Renal cortical epithelial cell (primary cell): ENCODE measurements around the gene VHLL. TPM values are rescaled to one million over a fixed set of nuclear protein-coding genes. Genes with fewer than 3 reads are reported as not detected.
A peak's percentile ranks its signal among the peaks of the same experiment; 100 is the strongest.

Experiments
- DNase-seq: peaks from one replicate; pipeline ENCODE4 v3.0.0-alpha.2; 2011; ENCODE audit warnings: low read depth
- total RNA-seq: library from RNA; depleted of rRNA; stranded (reverse); fragments of >200 nt; gene quantifications from 2 replicates; pipeline ENCODE4 v1.2.3, GENCODE V29; 2014

The VHLL gene
- total RNA-seq, 1 donor from 2014 or later: not detected

GRCh38 chr1:156291226-156292061 is 7.7 kb downstream of the VHLL start:
- DNase-seq: peak; percentile 70

- DNase-seq: no peak
These were observed 9.2 kb downstream of the VHLL start for GRCh38 chr1:156289857-156290256.

GRCh38 chr1:156286061-156286460 is 13.0 kb downstream of the VHLL start:
- DNase-seq: no peak

- no peak for DNase-seq
These were observed 13.7 kb downstream of the VHLL start for GRCh38 chr1:156285437-156285836.

GRCh38 chr1:156284757-156285156 is 14.3 kb downstream of the VHLL start:
- no peak for DNase-seq

- no peak for DNase-seq
These were observed 15.0 kb downstream of the VHLL start, which contains the start of gene TMEM79 for GRCh38 chr1:156284112-156284511. TMEM79 (plus strand) TSS chr1:156284325; CDS start chr1:156285227, 902 bp downstream.

- no peak for DNase-seq
These were observed 15.6 kb downstream of the VHLL start for GRCh38 chr1:156283521-156283920.

- DNase-seq: peak; percentile 98
These were observed 16.5 kb downstream of the VHLL start, which contains the start of gene SMG5 for GRCh38 chr1:156282479-156283222. SMG5 (minus strand) TSS chr1:156282825; CDS start chr1:156282680, 145 bp downstream.

- DNase-seq: peak; percentile 76
These were observed 17.2 kb downstream of the VHLL start for GRCh38 chr1:156281693-156282478.

- peak; percentile 7 for DNase-seq
These were observed 17.8 kb downstream of the VHLL start for GRCh38 chr1:156281281-156281680.

- no peak for DNase-seq
These were observed 19.3 kb downstream of the VHLL start for GRCh38 chr1:156279837-156280236.

- peak; percentile 14 for DNase-seq
These were observed 22.1 kb downstream of the VHLL start for GRCh38 chr1:156276966-156277381.

- no peak for DNase-seq
These were observed 22.6 kb downstream of the VHLL start for GRCh38 chr1:156276532-156276931.

GRCh38 chr1:156270314-156270713 is 28.8 kb downstream of the VHLL start:
- DNase-seq: no peak

GRCh38 chr1:156268336-156268735 is 30.8 kb downstream of the VHLL start:
- no peak for DNase-seq

GRCh38 chr1:156266051-156266450 is 33.1 kb downstream of the VHLL start:
- DNase-seq: no peak

- DNase-seq: no peak
These were observed 35.8 kb downstream of the VHLL start for GRCh38 chr1:156263288-156263655.

- DNase-seq: peak; percentile 9
These were observed 36.4 kb downstream of the VHLL start for GRCh38 chr1:156262461-156263287.

GRCh38 chr1:156260896-156261295 is 38.2 kb downstream of the VHLL start:
- no peak for DNase-seq

GRCh38 chr1:156259805-156260204 is 39.3 kb downstream of the VHLL start:
- DNase-seq: no peak

- no peak for DNase-seq
These were observed 40.2 kb downstream of the VHLL start for GRCh38 chr1:156258859-156259258.
